NCI-H1092 (cell line): ENCODE measurements around the gene HS3ST2.
"Not testable (repeated sequence)": the region's sequence is repeated elsewhere in the genome, so short reads cannot be mapped to it uniquely, and the experiment has no call there.

ENCODE experiments used
- DNase-seq: peaks from one replicate; lab custom pipeline; 2025; lab: John Stamatoyannopoulos, UW

The HS3ST2 gene

DNA sequence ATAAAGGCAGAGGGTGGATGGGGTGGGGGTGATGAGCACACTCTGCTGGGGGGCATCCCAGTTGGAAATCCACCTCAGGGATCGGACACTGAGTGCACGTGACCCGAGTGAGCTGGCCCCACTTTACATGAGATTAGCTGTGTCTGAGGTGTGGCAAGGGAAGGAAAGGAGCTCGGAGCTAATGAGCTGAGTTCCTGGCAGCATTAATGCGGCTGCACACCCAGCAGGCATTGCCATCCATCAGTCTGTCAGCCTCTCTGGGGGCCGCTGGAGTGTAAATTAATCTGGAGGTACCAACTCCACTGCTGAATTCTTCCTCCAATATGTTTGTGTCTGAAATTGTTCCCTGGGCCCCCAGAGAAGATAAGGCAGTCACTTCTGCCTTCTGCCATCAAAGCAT, 65.5 kb downstream of the HS3ST2 start:
- DNase-seq, result no peak

DNA sequence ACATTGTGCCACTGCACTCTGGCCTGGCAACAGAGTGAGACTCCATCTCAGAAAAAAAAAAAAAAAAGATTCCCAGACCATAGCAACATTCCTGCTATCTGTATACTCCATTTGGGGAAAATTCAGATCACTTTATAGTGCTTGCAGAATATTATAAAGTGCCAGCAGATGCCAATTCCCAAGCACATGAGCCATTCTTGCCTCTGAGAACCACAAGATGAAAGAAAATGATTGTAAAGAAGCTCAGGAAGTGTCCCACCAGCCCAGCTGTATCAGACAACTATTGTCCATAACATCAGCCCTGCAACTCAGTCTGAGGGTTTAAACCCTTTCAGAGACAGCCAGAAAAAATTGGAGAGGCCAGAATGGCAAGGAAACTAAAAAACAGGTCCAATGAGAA, 69.0 kb downstream of the HS3ST2 start:
- no peak for DNase-seq

- DNase-seq, result no peak
Observed at GRCh38 chr16:22885951-22886350, 72.0 kb downstream of the HS3ST2 start.

- DNase-seq, result no peak
Observed at GRCh38 chr16:22886927-22887326, 73.0 kb downstream of the HS3ST2 start.

DNA sequence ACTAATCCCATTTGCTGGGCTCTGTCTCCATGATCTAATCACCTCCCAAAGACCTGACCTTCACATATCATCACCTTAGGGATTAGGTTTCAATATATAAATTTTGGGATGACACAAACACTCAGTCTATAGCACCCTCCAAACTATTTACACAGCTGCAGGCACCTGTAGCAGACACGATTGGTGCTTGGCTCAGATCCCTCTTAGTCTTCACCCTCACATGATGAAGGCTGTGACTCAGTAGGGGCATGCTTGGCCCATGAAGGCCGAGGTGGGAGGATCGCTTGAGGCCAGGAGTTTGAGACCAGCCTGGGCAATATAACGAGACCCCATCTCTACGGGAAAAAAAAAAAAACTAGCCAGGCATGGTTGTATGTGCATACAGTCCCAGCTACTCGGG, 73.5 kb downstream of the HS3ST2 start:
- DNase-seq, result peak; percentile 20

- DNase-seq, result no peak
Observed at GRCh38 chr16:22888791-22889190, 74.8 kb downstream of the HS3ST2 start.

DNA sequence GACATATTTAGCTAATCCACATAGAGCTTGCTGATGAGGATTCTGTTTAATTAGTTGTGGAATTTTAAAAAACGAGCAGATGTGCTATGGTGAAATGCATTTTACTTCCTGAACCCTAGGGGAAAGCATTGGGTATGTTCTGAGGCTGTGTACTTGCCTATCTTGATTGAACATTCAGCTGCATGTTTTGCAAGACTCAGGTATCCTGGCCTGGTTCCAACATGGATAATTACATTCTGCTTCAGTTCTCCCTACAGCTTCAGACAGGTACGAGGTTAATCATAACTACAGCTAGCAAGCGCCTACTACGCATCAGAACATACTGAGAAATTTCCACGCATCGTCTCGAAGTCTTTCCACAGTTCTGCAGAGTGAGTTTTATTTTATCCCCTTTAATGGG, 77.0 kb downstream of the HS3ST2 start:
- DNase-seq, result no peak

GRCh38 chr16:22897184-22897583, 83.2 kb downstream of the HS3ST2 start:
- DNase-seq, result no peak

- no peak for DNase-seq
Observed at GRCh38 chr16:22898131-22898530, 84.2 kb downstream of the HS3ST2 start.

- DNase-seq, result peak; percentile 75
Observed at GRCh38 chr16:22898874-22899348, 84.9 kb downstream of the HS3ST2 start.

GRCh38 chr16:22899567-22899966, 85.6 kb downstream of the HS3ST2 start:
- DNase-seq, result not testable (repeated sequence)

- no peak for DNase-seq
Observed at GRCh38 chr16:22900863-22901262, 86.9 kb downstream of the HS3ST2 start.

- no peak for DNase-seq
Observed at GRCh38 chr16:22901563-22901962, 87.6 kb downstream of the HS3ST2 start.

DNA sequence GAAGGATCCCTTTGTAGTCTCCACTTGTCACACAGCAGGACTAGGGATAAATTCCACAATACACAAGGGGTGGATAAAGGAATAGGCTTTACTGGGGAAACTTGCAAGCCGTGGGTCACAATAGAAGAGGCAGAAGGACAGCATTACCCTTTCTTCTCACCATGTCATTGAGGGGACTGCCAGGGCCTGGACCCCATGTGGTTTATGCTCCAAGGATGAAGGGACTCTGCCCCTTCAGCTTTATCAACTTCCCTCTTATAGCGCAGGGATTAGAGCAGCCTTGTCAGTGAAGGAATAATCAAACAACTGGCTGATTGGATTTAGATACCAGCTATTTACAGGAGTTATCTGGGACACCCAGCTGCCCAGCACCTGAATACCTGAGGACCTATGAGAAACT, 89.8 kb downstream of the HS3ST2 start:
- DNase-seq, result no peak

DNA sequence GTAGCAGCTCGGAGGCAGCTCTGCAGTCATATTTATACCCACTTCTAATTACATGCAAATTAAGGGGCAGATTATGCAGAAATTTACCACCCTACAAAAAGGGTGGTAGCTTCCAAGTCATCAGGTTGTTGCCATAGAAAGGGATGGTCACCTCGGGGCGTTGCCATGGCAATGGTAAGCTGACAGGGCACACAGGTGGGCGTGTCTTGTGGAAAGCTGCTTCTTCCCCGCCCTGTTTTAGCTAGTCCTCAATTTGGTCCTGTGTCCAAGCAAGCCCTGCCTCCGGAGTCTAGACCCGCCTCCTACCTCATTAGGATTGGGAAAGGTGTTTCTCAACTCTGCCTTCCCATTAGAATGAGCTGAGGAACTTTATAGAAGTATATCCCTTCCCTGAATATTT, 98.7 kb downstream of the HS3ST2 start:
- DNase-seq, result no peak

DNA sequence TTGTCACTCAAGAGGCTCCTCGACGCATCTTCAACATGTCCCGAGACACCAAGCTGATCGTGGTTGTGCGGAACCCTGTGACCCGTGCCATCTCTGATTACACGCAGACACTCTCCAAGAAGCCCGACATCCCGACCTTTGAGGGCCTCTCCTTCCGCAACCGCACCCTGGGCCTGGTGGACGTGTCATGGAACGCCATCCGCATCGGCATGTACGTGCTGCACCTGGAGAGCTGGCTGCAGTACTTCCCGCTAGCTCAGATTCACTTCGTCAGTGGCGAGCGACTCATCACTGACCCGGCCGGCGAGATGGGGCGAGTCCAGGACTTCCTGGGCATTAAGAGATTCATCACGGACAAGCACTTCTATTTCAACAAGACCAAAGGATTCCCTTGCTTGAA, 101.0 kb downstream of the HS3ST2 start:
- no peak for DNase-seq

DNA sequence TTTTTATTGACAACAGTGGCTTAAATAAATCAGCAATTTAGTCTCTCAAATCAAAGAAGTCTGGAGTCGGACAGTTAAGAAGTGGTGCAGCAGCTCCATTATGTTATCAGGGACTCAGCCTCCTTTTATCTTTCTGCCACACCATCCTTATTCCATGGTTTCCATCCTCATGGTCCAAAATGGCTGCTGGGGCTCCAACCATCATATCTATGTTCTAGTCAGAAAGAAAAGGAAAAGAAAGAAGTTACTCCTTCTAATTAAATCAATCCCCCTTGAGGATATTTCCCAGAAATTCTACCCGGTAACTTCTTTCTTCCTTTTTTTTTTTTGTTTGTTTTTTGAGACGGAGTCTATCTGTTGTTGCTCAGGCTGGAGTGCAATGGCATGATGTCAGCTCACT, 109.5 kb downstream of the HS3ST2 start:
- no peak for DNase-seq

GRCh38 chr16:22924492-22924891, 110.5 kb downstream of the HS3ST2 start:
- peak; percentile 40 for DNase-seq

DNA sequence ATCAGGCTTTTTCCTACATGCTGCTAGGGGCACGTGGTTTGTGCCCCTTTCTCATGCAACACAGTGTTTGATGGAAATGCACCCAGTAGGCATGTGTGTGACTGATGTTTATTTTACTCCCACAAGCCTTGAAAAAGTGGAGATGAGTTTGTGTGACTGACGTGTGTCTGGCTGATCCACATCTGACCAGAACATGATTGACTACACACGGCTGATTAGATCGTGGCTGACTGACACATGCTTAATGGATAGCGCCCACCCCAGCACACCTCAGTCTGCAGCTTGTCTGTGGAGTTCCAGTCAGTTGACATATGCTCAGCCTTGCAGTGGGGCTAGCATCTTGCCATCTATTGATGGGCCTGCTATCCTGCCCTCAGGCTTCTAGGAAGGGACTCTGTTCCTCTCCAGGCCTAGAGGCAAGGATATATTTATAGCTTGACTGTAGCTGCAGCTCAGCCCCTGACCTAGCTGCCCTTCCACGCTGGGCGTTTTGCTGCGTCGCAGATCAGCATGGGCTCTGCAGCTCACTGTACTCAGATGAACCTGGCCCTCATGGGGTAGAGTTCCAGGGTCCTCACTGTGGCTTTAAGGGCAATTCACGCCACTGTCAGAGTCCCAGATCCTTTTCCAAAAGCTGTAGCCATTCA, 112.3 kb downstream of the HS3ST2 start:
- DNase-seq, result no peak

DNA sequence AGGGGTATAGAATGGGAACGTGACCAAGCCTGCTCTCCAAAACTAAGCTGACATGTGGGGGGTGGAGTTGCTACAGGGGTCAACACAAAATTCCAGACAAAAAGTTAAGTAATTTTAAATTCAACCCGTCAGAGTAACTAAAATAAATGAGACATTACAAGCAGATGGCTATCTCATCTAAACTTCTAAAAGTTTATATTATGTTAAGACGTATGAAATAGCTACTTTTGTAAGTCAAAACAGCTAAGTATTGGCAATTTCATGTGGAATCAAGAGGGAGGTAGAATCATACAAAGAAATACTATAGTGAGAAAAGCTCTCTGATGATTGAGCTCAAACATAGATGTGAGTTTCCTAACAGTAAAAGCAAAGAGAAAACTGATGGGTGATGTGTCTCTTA, 113.3 kb downstream of the HS3ST2 start:
- DNase-seq, result no peak

DNA sequence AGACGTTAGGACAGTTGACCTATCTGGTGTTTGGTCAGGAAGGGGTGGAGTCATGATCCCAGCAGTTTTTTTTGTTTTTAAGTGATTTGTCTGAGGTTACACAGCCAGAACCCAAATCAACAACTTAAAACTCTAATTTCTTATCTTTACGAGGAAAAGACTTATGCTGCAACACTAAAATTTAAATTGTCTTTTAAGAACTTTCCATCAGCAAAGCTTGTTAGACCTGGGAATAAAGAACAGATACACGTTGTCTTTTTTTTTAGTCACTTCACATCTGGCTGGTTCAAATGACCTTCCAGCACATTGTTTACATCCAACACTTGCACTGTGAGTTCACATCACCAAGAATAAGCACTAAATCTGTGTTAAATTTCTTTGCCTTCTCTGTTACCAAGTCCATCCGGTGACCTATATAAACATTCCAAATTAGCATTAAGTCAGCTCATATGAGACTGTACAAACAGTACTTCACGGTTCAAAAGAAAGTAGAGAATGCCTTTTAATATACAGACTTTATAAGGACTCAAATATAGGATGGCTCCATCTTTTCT, 115.0 kb downstream of the HS3ST2 start:
- peak; percentile 55 for DNase-seq

GRCh38 chr16:22929461-22929860, 115.5 kb downstream of the HS3ST2 start:
- DNase-seq, result peak; percentile 55

DNA sequence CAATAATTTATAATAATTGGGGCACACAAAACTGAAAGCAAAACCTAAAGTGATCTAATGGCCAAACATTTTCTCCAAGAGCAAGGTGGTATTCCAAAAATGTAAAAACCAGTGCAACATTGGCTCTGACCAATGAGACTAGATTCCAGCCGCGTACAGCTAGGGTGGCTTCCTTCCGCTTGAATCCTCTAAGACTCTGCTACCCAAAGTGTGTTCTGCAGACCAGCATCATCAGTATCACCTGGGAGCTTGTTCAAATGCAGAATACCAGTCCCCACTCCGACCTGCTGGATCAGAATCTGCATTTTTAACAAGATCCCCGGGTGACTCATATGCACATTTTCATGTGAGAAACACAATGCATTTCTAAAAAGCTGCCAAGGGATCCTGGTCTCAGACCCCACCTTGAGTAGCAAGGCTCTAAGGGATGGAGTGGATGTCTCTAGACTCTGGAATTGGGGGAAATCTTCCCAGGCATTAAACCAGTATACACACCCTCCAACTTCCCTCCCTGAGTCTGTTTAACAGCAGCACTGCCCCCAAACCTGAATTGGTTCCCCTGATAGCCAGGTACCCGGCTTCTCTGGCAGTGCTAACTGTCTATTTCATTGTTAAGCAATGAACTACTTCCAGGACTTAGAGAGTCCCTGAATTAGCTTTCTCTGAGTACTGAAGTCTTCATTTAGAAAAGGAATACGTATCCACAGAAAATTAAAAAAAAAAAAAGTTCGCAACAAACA, 118.2 kb downstream of the HS3ST2 start:
- DNase-seq, result no peak
